HG03575 (cell line): Measurements from ENCODE around the gene IL12RB2.

Source experiments
- ATAC-seq: cut with Tn5 transposase; IDR thresholded peaks from one replicate; pipeline ENCODE4 v1.9.1; 2021; ENCODE audit not compliant: unreplicated experiment, insufficient number of reproducible peaks, low FRiP score; ENCODE audit errors: extremely low read depth

Gene IL12RB2

DNA sequence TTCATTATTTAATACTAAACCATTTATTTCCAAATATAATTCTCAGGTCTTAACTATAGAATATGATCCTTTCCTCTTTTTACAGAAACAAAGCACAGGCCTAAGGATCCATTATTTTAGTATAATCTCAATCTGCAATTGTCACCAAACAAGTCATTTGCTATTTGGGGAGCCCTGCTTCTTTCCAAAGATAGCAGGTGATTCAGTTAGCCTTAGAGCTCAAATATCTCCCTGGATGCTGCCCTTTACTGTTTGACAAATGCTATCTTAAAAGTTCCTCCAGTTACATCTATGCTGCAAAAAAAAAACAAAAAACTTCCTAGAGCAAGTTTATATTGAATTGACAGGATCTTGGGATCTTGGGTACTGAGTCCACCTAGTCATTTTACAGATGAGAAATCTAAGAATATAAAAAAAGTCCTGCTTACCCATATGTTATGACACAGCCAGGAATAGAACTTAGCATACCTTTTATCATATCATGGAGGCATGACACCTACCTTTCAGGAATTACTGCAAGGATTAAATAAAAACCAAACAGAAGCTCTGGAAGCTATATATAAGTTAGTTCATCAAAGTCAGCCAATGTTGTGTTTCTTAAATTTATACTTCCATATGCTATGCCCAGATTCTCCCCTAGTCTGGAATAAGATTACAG is 113.3 kb downstream of the IL12RB2 start:
- no peak for ATAC-seq

DNA sequence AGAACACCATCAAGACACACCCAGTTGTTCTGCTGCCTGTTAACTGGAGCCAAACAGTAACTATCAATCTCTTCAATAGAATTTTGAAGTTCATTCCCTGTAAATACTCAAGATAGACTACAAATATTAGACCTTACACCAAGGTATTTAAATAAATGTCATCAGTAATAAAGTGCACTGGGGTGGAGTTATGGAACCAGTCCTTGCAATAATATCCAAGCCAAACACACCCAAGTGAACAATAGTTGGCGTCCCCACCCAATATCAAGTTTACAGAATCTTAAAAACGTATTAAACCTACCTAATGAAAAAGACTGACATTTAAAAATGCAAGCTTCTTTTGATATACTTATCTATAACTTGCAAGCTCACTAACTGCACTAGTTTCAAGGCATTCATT is 119.8 kb downstream of the IL12RB2 start:
- no peak for ATAC-seq

DNA sequence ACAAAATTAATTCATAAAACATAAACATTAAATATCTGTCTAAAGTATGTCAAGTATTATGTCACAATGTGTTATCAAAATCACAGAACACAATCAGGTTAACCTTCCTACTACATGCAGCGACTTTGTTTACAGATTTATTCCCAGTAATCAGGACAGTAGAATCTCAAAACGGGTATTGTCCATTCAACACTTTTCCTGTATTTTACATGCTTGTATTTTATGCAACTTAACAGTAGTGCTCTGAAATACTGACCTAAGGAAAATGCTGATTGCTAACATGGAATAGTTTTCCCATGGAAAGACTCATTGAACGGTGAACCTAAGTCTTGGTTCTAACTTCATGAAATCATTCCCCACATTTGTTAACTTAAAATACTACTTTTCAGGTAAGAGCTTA is 120.3 kb downstream of the IL12RB2 start:
- ATAC-seq: no peak

DNA sequence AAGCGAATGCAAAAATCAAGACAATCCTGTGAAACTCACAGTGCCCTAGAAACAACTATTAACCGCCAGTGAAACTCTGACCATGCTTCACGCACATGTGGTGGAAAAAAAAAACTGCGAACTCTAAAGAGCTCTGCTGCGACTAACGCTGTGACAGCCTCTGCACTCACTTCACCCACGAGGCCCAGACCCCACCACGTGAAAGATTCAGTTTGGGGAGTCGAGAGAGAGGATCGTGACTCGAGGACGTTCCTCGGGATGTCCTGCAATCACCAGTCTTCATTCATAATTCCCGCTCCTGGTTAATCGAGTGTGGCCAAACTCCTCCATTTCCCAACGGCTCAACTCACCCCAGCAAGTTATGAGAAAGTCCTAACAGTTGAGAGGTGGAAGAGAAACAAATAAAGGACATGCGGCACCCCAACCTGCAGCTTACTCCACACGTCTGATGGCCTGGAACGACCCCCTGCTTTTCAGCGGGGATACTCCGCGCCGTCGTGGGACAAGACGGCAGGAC is 121.4 kb downstream of the IL12RB2 start:
- ATAC-seq: no peak

- ATAC-seq: no peak
Observed at GRCh38 chr1:67429528-67430357, 122.1 kb downstream of the IL12RB2 start.

DNA sequence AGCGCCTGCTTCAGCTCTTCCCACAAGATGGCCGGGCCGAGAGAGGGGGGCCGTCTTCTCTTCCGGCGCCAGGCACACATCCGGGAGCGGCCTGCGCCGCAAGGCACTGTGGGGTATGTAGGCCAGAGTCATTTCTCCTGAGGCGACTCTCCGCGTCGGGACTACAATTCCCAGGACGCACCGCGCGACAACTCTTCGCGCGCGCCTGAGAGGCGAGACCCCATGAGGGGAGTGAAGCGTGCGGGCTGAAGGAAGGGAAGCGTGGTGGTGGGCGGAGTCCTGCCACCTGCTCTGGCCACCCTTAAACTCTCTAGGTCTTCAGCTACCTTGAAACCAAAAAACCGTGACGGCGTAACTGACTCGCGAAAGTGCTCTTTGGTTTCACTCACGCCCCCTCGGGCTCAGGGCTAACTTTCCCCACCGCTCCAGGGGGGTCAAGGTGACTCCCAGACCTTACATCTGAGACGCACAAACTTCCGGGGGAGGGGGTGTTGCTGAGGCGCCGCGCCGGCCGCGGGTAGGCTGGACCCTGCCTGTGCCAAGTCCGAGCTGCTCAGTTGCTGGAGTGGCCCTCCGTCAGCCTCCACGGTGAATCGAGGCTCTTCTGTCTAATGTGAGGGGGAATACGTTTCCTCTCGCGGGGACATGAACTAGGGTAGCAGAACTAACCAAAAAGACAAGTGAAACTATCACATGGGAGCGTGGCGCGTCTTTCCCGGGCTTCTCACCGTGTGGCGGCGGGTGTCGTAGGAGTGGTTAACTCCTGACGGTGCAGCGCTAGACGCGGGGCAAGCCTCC is 122.9 kb downstream of the IL12RB2 start, which contains the start of gene SERBP1:
SERBP1 (minus strand) TSS at position 45 of the 798 bp plus-strand sequence. CDS start 102 bp downstream, outside the sequence.
- peak; percentile 81 for ATAC-seq

- ATAC-seq: no peak
Observed at GRCh38 chr1:67431156-67431765, 123.6 kb downstream of the IL12RB2 start.

DNA sequence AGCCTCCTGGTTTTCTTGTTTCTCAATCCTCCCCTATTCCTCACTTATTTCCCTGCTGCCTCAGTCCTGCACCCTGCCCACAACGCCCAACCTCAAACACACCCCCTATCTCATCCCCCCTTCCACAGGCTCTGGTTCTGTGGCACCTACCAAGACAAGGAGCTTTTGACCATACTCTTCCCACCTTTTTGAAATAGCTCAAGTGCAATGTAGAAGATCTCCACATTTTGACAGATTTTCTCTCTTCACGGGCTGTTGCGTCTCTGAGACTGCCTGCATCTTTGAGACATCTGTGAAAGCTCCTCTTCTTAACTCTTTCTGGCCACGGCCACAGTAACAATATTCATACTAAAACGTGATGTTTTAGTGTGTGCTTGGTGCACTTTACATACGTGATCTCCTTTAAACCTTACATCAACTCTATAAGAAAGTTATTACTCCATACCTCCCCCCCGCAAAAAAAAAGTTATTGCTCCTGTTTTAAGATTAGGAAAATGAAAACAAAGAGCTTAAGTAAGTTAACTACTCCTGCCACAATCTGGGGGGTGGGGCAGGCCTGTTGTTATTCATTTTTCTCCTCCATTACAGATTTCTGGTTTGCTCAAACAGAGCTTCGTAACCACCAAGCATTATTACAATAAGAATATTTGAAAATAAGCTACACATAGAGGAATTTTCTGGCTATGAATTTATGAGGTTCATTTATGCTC is 124.4 kb downstream of the IL12RB2 start:
- ATAC-seq: no peak

- no peak for ATAC-seq
Observed at GRCh38 chr1:67432745-67433144, 125.1 kb downstream of the IL12RB2 start.

DNA sequence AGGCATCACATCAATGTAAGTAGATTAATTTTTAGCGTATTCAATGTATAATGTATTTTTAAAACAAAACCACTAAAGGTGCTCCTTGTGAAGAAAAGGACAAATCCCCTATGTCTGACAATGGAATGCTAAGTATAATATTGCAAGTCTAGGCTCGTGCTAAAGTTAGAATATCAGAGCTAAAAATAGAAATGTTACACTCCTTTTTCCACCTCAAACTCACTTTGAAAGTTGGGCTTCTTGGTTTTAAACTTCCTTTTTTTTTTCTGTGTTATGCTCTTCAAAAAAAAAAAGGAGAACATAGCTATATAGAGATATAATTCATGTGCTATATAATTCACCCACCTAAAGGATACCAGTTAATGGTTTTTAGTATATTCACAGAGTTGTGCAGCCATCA is 126.2 kb downstream of the IL12RB2 start:
- no peak for ATAC-seq

GRCh38 chr1:67434491-67434890 is 126.8 kb downstream of the IL12RB2 start:
- no peak for ATAC-seq

DNA sequence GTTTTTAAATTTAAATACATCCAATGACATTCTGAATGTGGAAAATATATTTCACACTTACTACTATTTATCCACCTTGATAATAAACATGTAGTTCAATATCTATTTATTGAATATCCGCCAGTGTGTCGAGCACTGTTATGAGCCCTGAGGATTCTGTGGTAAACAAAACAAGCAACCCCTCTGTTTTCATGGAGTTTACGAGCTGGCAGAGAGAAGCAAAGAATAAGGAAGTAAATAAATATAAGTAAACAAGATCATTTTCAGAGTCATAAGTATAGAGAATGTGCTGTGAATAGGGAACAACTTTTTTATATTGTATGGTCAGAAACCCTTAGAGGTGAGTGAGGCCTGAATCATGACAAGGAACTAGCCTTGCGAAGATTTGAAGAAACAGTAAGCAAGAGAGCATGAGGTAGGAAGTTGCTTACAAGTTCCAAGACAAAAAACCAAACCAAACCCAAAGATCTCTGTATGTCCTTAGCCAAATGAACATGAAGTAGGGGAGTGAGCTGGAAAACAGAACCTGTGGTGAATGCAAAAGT is 128.9 kb downstream of the IL12RB2 start:
- ATAC-seq: no peak

DNA sequence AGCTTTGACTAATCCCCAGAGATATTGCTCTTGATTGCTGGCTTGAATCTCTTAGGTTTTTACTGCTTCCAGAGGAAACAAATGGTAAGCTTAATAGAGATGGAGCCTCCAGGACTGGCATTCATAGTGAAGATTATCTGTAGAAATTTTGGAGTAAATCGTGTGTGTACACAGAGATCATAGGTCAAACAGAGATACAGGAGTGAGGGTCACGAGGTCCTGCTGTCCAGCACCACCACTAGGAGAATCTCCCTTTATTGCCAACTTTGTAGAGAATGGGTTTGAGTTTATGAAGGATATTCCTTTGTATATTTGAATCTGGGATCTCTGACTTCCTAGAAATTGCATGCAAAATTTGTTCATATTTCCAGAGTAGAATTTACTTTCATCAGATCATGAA is 130.3 kb downstream of the IL12RB2 start:
- ATAC-seq: no peak

- no peak for ATAC-seq
Observed at GRCh38 chr1:67439277-67440029, 131.8 kb downstream of the IL12RB2 start.

GRCh38 chr1:67440339-67440738 is 132.7 kb downstream of the IL12RB2 start:
- ATAC-seq: no peak

DNA sequence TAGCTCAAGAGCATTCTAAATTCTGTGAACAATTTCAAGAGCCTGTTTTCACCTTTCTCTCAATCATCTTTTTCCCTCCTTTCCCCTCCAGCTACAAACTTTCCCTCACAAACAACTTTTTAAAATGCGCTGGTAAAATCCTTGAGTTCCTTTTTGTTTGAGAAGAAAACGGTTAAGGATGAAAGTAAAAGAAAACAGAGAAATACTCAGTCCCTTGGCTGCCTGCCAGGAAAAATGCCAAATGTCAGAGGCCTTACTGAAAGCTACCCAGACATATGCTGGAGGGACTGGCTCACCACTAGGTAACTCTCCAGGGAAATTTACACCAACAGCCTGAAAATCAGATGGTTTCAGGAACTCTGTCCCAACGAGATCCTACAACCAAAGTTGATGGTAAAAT is 133.5 kb downstream of the IL12RB2 start:
- ATAC-seq: no peak

DNA sequence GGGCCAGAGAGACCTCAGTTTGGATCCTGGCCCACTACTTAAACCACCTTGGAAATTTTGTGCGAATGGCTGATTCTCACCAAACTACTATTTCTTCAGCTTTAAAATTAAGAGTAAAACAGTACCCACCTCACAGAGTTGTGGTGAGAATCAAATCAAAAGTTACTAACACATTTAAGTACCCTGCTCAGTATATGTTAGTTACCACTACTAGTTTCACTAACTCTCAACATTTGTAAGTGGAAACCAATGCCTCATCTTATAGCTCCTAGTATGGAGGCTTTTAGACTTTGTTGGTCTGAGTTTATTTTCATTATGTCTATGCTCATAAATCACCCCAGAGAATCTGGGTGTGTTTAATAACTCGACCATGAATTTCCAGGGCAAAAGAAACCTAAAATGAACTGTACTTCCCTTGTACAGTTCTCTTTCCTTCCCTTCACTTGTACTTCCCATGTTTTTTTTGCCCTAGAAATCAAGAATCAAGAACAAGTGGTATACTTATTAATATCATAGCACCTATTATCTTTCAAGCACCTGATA is 134.1 kb downstream of the IL12RB2 start:
- ATAC-seq: no peak
